K562 (cell line): ENCODE results near the gene ZNF709. TPM values are rescaled to one million over a fixed set of nuclear protein-coding genes. Genes with fewer than 3 reads are reported as not detected.
A peak's percentile ranks its signal among the peaks of the same experiment; 100 is the strongest.

Experiments used
- ATAC-seq: fragments of 200-7000 bp; cut with Tn5 transposase; 3 replicates; pipeline ENCODE4 v1.9.1; 2020; ENCODE audit warnings: moderate library complexity
- BruUV-seq: library from RNA; stranded (reverse); fragments of 400-500 nt; replicated peaks from 2 replicates; lab custom pipeline; 2021; lab: Mats Ljungman, UMichigan
- CTCF ChIA-PET: fragments of 300-600 bp; formaldehyde crosslinking; extraction: SDS; loops from one replicate; lab custom pipeline; 2021; ENCODE audit warnings: low intra/inter-chr PET ratio; lab: Yijun Ruan, JAX
- POLR2A ChIA-PET: fragments of 300-600, 350-650 bp; sonication (Branson Sonifier 250); formaldehyde crosslinking; extraction: SDS; loops from one replicate; lab custom pipeline; 2021; ENCODE audit warnings: antibody characterized with exemption, inconsistent platforms; lab: Yijun Ruan, JAX
- DNase-seq, 4 experiments: peaks; one replicate each; pipeline versions ENCODE4 v3.0.0 to v3.0.0-alpha.2; 2011 to 2018; ENCODE audit warnings: low spot score in 3 of 4, mixed read lengths in 3 of 4; ENCODE audit errors: extremely low read depth in 1 of 4
- FAIRE-seq: peaks from 2 replicates; lab custom pipeline; 2011; peaks lifted over from hg19 to GRCh38; lab: Jason Lieb, UNC
- H2AFZ ChIP-seq: 2 replicates; pipeline ENCODE4 v1.6.0; 2011; ENCODE audit warnings: low read depth, low read length, control low read depth, inconsistent platforms
- H3K27ac ChIP-seq: fragments of 200-600 bp; 3 replicates; pipeline ENCODE4 v1.8.0; 2011; ENCODE audit warnings: low read depth, mild to moderate bottlenecking, control low read depth, inconsistent platforms, low read length, moderate library complexity, mixed read lengths; ENCODE audit errors: extremely low read depth
- H3K27me3 ChIP-seq, 2 experiments: fragments of 300-600 bp in 1 of 2; 2 replicates in 1 of 2; 3 replicates in 1 of 2; pipeline versions ENCODE4 v1.6.0 to v1.8.0; 2011; ENCODE audit warnings: inconsistent platforms in 2 of 2, low read length in 2 of 2, mild to moderate bottlenecking in 1 of 2, mixed read lengths in 1 of 2, moderate library complexity in 1 of 2; ENCODE audit not compliant: control insufficient read depth in 2 of 2, insufficient read depth in 2 of 2
- H3K36me3 ChIP-seq: fragments of 300-600 bp; 3 replicates; pipeline ENCODE4 v1.8.0; 2011; ENCODE audit warnings: mild to moderate bottlenecking, low read length, inconsistent platforms; ENCODE audit not compliant: control insufficient read depth, insufficient read depth
- H3K4me1 ChIP-seq, 2 experiments: fragments of 200-600 bp in 1 of 2; replicated peaks in 1 of 2; 2 replicates in 1 of 2; 3 replicates in 1 of 2; pipeline versions ENCODE4 v1.5.1 to v1.8.0; 2011; ENCODE audit warnings: inconsistent platforms in 2 of 2, low read length in 2 of 2, mild to moderate bottlenecking in 1 of 2, mixed read lengths in 1 of 2, moderate library complexity in 1 of 2; ENCODE audit not compliant: control insufficient read depth in 2 of 2, insufficient read depth in 2 of 2
- H3K4me2 ChIP-seq: 2 replicates; pipeline ENCODE4 v1.6.1; 2011; ENCODE audit warnings: low read length, control low read depth, inconsistent platforms, mixed read lengths; ENCODE audit not compliant: insufficient read depth
- H3K4me3 ChIP-seq: fragments of 200-600 bp; sonication (generic), shearing (Covaris generic); 2 replicates; pipeline ENCODE4 v1.5.1; 2016; ENCODE audit warnings: control low read depth, inconsistent platforms
- H3K79me2 ChIP-seq: fragments of 200-600 bp; 3 replicates; pipeline ENCODE4 v1.8.0; 2011; ENCODE audit warnings: low read length, inconsistent platforms; ENCODE audit not compliant: control insufficient read depth, insufficient read depth
- H3K9ac ChIP-seq, 2 experiments: 2 replicates each; pipeline versions ENCODE4 v1.6.0 to v1.6.1; 2011; ENCODE audit warnings: low read depth in 2 of 2, low read length in 2 of 2, control low read depth in 1 of 2, inconsistent platforms in 1 of 2, mild to moderate bottlenecking in 1 of 2, mixed read lengths in 1 of 2; ENCODE audit not compliant: insufficient read depth in 1 of 2
- H3K9me1 ChIP-seq: one replicate; pipeline ENCODE4 v1.6.0; 2011; ENCODE audit warnings: inconsistent platforms, mild to moderate bottlenecking, low read length, moderate library complexity; ENCODE audit not compliant: control insufficient read depth, insufficient read depth
- H3K9me3 ChIP-seq: replicated peaks from 2 replicates; pipeline ENCODE4 v1.5.1; 2011; ENCODE audit warnings: low read depth, low read length, inconsistent platforms; ENCODE audit not compliant: control insufficient read depth, insufficient read depth
- H4K20me1 ChIP-seq: replicated peaks from 2 replicates; pipeline ENCODE4 v1.6.1; 2011; ENCODE audit warnings: low read length, inconsistent platforms, mixed read lengths; ENCODE audit not compliant: control insufficient read depth, insufficient read depth
- ATF7 ChIP-seq: fragments of 450-650 bp; IDR thresholded peaks from 2 replicates; pipeline ENCODE4 v1.7.1; 2014; ENCODE audit warnings: mild to moderate bottlenecking, moderate library complexity
- BRF1 ChIP-seq: IDR thresholded peaks from 3 replicates; pipeline ENCODE4 v1.6.1; 2011; ENCODE audit warnings: borderline replicate concordance, mild to moderate bottlenecking; ENCODE audit not compliant: insufficient read length; ENCODE audit errors: extremely low read depth
- ESRRB ChIP-seq: fragments of 250-450 bp; sonication (Bioruptor Pico); IDR thresholded peaks from 2 replicates; pipeline ENCODE4 v1.5.0; 2020; ENCODE audit warnings: mild to moderate bottlenecking, moderate library complexity, borderline replicate concordance
- FOXK2 ChIP-seq, 2 experiments: fragments of 450-650 bp; IDR thresholded peaks in 1 of 2; conservative IDR thresholded peaks in 1 of 2; 2 replicates each; pipeline ENCODE4 v1.6.1; 2016; ENCODE audit warnings: low read depth in 2 of 2, mild to moderate bottlenecking in 1 of 2
- GTF2F1 ChIP-seq: IDR thresholded peaks from 2 replicates; pipeline ENCODE4 v1.6.1; 2011; ENCODE audit warnings: low read depth, low read length, improper control_type of control experiment
- ID3 ChIP-seq, 2 experiments: fragments of 250-450 bp in 1 of 2; fragments of 450-650 bp in 1 of 2; sonication (Bioruptor Pico) in 1 of 2; IDR thresholded peaks; 2 replicates each; pipeline versions ENCODE4 v1.6.1 to v1.8.0; 2016 to 2021; ENCODE audit warnings: mild to moderate bottlenecking in 2 of 2, moderate library complexity in 2 of 2, missing compliant biosample characterization in 1 of 2, missing genetic modification characterization in 1 of 2
- NELFE ChIP-seq: IDR thresholded peaks from 2 replicates; pipeline ENCODE4 v1.6.1; 2011; ENCODE audit warnings: mild to moderate bottlenecking; ENCODE audit not compliant: insufficient read depth, insufficient read length
- NEUROD1 ChIP-seq: fragments of 150-350 bp; IDR thresholded peaks from 2 replicates; pipeline ENCODE4 v1.6.1; 2014; ENCODE audit warnings: borderline replicate concordance, low read length, low read depth; ENCODE audit not compliant: partially characterized antibody
- PHB ChIP-seq: fragments of 250-450 bp; sonication (Bioruptor Pico); IDR thresholded peaks from 2 replicates; pipeline ENCODE4 v1.5.0; 2021
- POLR2G ChIP-seq: fragments of 200-400 bp; formaldehyde crosslinking; IDR thresholded peaks from 2 replicates; pipeline ENCODE4 v1.6.1; 2017; ENCODE audit warnings: low read depth, mild to moderate bottlenecking, antibody characterized with exemption, low read length, moderate library complexity
- RAD21 ChIP-seq, 2 experiments: fragments of 250-450 bp in 1 of 2; fragments of 450-650 bp in 1 of 2; sonication (Bioruptor Pico) in 1 of 2; formaldehyde crosslinking in 1 of 2; IDR thresholded peaks in 1 of 2; conservative IDR thresholded peaks in 1 of 2; 2 replicates each; pipeline versions ENCODE4 v1.4.0 to v1.8.0; 2020 to 2022; ENCODE audit warnings: mild to moderate bottlenecking in 2 of 2, moderate library complexity in 1 of 2
- SPI1 ChIP-seq: IDR thresholded peaks from 2 replicates; pipeline ENCODE4 v1.6.1; 2011; ENCODE audit warnings: low read depth, low read length, control low read depth, borderline replicate concordance
- TFAP4 ChIP-seq: sonication (generic); formaldehyde crosslinking; IDR thresholded peaks from 2 replicates; pipeline ENCODE4 v1.8.0; 2022; ENCODE audit warnings: missing genetic modification reagents, mild to moderate bottlenecking, moderate library complexity, borderline replicate concordance
- ZNF140 ChIP-seq: fragments of 250-450 bp; sonication (Bioruptor Pico); IDR thresholded peaks from 2 replicates; pipeline ENCODE4 v1.8.0; 2021; ENCODE audit warnings: moderate library complexity, mild to moderate bottlenecking, inconsistent platforms
- ZNF239 ChIP-seq: fragments of 250-450 bp; sonication (Bioruptor Pico); IDR thresholded peaks from 2 replicates; pipeline ENCODE4 v1.4.0; 2020; ENCODE audit warnings: mild to moderate bottlenecking
- ZNF518B ChIP-seq: fragments of 250-450 bp; sonication (Bioruptor Pico); IDR thresholded peaks from 2 replicates; pipeline ENCODE4 v1.5.0; 2021; ENCODE audit warnings: mild to moderate bottlenecking, moderate library complexity
- ZNF780A ChIP-seq: fragments of 250-450 bp; sonication (Bioruptor Pico); IDR thresholded peaks from 2 replicates; pipeline ENCODE4 v1.5.0; 2021; ENCODE audit warnings: mild to moderate bottlenecking
- WGBS: fragments of 100-300 bp; shearing (Covaris generic); methylation state at CpG from one replicate; pipeline ENCODE4 v1.1.6; 2016; ENCODE audit warnings: low coverage, mixed read lengths; ENCODE audit not compliant: insufficient coverage; ENCODE audit errors: missing lambda C conversion rate; 5-methylcytosine and 5-hydroxymethylcytosine counted together
- in situ Hi-C: fragments of 300-500 bp; cut with MboI; formaldehyde crosslinking; loops from 4 replicates; pipeline ENCODE4 v1.15.0; 2018; ENCODE audit warnings: inconsistent platforms, mixed read lengths
- intact Hi-C: fragments of 100-400 bp; cut with micrococcal nuclease; formaldehyde crosslinking; loops from 2 replicates; pipeline ENCODE4 v1.14.2; 2022
- polyA plus RNA-seq, 8 experiments: library from polyadenylated mRNA; depleted of rRNA in 4 of 8; stranded (reverse) in 5 of 8; unstranded in 3 of 8; fragments of >200 nt; fragmentation: Nextera tagmentation in 2 of 8; fragmentation: Illumina TruSeq in 1 of 8; extraction: Ambion mirVana in 2 of 8; extraction: Trizol in 1 of 8; gene quantifications; 2 replicates each; pipeline versions ENCODE4 v1.2.1 to v1.2.3, GENCODE V29; 2011 to 2014; ENCODE audit warnings: inconsistent platforms in 1 of 8, missing spikeins in 1 of 8
- total RNA-seq, 7 experiments: library from RNA; depleted of rRNA in 6 of 7; stranded (reverse); fragments of >200 nt in 6 of 7; fragmentation: Illumina TruSeq in 2 of 7; extraction: Trizol in 2 of 7; gene quantifications; 2 replicates each; pipeline versions ENCODE4 v1.2.1 to v1.2.3, GENCODE V29; 2011 to 2021; ENCODE audit warnings: low replicate concordance in 1 of 7

The ZNF709 gene
- total and polyA plus RNA-seq, 9 of the 15 experiments (the other 6 are each of a cell fraction or from before 2014, with no cell fraction given): 0.07 to 0.69 (median 0.18) TPM

- FAIRE-seq (no peak), DNase-seq (peak in 1 of 4 experiments; percentile 4), ATAC-seq (no peak; the same call in none of the 3 replicates)
- no TSS peak for BruUV-seq
- in situ Hi-C loops: no loop called here
- Histone ChIP-seq H3K4me3 (peak overlapping the region; percentile 58), H2AFZ (peak overlapping the region; percentile 93), H3K4me1 (peaks cover 0 to 11% of the 10 kb centered on the region in 2 experiments; a peak in 3 of 5 replicates), H4K20me1 (no peaks in the 10 kb centered on the region), H3K9me3 (no peaks in the 10 kb centered on the region), H3K4me2 (peak overlapping the region; percentile 79), H3K27ac (no peak overlapping the region), H3K79me2 (no peaks in the 10 kb centered on the region), H3K9ac (peak overlapping the region in 1 of 2 experiments; percentile 89; a peak in 2 of 4 replicates), H3K9me1 (no peaks in the 10 kb centered on the region), H3K36me3 (no peaks in the 10 kb centered on the region), H3K27me3 (no peaks in the 10 kb centered on the region; a peak in 1 of 5 replicates)
- WGBS: 29% methylated on average over 11 of the region's 11 CpGs
- POLR2A ChIA-PET: interaction anchor here (0.6 to 1.0 kb wide), 3 partner anchors 11 to 233 kb away, joined by 3 to 6 read pairs (median 3); no protein-coding TSS in a partner anchor
- intact Hi-C loops: loop anchor here (10.0 kb wide), 1 partner anchor 110 kb away; no protein-coding TSS in a partner anchor
- CTCF ChIA-PET: no interaction called here
- TF ChIP-seq BRF1 (no peak), NEUROD1 (no peak), ATF7 (0 out of 2 replicates have a peak, but pooled peaks have one; percentile 9), ZNF239 (CRISPR knock-in tag) (no peak), TFAP4 (CRISPR knock-in tag) (peak; percentile 9; the same call in 1 of the 2 replicates), RAD21 (CRISPR knock-in tag; conservative IDR thresholded peaks at IDR 0.05 in 1 of 2, IDR thresholded peaks at IDR 0.05 in 1 of 2) (no peak), ZNF140 (CRISPR knock-in tag) (no peak), FOXK2 (conservative IDR thresholded peaks at IDR 0.05 in 1 of 2, IDR thresholded peaks at IDR 0.05 in 1 of 2; ENCODE audit: low read depth in 2 of 2) (0 out of 4 replicates have a peak, but pooled peaks of 1 of the 2 experiments have one; percentile 42), ZNF780A (no peak), POLR2G (no peak), ZNF518B (CRISPR knock-in tag) (no peak), NELFE (no peak), SPI1 (no peak), ESRRB (CRISPR knock-in tag) (no peak), ID3 (CRISPR knock-in tag; IDR thresholded peaks at IDR 0.05) (no peak), ID3 (tag; IDR thresholded peaks at IDR 0.05) (no peak), GTF2F1 (no peak), PHB (CRISPR knock-in tag) (no peak)
These were observed 418 bp upstream of the ZNF709 start for GRCh38 chr19:12485052-12485416.
